ENCODE results near the gene ADARB1.

The ADARB1 gene

DNA sequence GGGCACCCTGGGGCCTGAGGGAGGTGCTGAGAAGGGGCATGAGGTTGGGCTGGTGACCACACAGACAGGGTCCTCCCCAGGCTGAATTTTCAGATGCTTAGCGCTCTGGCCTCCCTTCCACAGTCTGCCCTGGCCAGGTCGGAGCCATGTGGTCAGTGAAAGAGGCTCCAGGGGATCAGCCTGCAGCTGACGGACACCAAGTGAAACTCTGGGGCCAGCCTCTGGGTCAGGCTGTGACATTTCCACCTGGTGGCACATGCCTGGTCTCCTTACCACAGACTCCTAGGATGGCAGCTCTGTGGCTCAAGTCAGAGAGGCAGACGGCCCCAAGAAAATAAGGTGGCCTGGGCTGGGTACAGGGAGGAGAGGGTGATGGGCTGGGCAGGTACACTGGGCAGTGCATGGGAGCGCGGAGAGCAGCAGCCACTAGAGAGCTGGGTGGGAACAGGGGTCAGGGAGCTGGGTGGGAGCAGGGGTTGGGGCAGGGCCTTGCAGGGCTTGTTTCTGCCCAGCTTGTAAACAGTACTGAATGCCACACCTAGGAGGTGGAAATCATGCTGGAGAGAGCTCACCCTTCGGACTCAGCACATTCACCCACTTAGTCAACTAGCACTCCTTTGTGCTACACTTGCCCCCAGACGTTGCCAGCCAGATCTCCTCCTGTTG lies 20.7 kb upstream of the ADARB1 start:
- no peak overlapping the region for H3K9ac ChIP-seq (ENCODE audit: low read length)
- no peaks in the 10 kb centered on the region for H3K27me3 ChIP-seq (ENCODE audit: control insufficient read depth, insufficient read depth, low read length)
- H3K36me3 ChIP-seq (ENCODE audit: control insufficient read depth, insufficient read depth, low read length), result no peaks in the 10 kb centered on the region
- no peaks in the 10 kb centered on the region for H3K4me1 ChIP-seq (ENCODE audit: control insufficient read depth, insufficient read depth, low read length)
- H3K27ac ChIP-seq (ENCODE audit: low read depth, low read length), result no peak overlapping the region
- no peak overlapping the region for H3K4me3 ChIP-seq (ENCODE audit: low read length)

DNA sequence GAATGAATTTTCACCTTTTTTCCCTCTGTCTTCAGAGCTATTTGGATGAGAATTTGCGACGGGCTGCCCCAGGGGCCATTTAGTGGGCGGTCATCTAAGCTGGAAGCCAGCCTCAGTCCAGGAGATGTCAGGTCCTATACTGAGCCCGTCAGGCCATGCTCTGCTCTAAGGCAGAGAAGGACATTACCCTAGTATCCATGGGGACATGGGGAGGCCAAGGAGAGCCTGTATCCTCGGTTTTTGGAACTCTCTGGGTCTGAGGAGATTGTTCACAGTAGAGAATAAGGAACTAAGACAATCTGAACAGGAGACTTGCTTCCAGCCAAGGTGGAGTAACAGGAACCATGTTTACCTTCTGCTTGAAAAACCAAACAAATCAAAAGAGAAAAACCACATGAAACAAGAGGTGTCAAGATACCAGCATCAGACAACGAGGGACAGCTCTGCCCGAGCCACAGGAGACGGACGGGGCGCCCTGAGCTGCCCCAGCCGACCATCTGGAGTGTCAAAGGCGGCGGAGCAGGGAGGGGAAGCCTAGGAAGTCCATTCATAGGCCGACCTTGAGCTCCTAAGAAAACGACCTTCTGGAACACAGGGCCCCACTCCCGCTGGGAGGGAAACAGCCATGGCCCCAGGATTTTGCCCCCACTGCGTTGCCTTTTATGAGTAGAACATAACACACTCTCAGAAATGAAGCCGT lies 20.0 kb upstream of the ADARB1 start:
- Histone ChIP-seq H3K9ac (ENCODE audit: low read length) (no peak overlapping the region), H3K4me1 (ENCODE audit: control insufficient read depth, insufficient read depth, low read length) (no peaks in the 10 kb centered on the region), H3K4me3 (ENCODE audit: low read length) (no peak overlapping the region), H3K27me3 (ENCODE audit: control insufficient read depth, insufficient read depth, low read length) (no peaks in the 10 kb centered on the region), H3K27ac (ENCODE audit: low read depth, low read length) (no peak overlapping the region), H3K36me3 (ENCODE audit: control insufficient read depth, insufficient read depth, low read length) (no peaks in the 10 kb centered on the region)

DNA sequence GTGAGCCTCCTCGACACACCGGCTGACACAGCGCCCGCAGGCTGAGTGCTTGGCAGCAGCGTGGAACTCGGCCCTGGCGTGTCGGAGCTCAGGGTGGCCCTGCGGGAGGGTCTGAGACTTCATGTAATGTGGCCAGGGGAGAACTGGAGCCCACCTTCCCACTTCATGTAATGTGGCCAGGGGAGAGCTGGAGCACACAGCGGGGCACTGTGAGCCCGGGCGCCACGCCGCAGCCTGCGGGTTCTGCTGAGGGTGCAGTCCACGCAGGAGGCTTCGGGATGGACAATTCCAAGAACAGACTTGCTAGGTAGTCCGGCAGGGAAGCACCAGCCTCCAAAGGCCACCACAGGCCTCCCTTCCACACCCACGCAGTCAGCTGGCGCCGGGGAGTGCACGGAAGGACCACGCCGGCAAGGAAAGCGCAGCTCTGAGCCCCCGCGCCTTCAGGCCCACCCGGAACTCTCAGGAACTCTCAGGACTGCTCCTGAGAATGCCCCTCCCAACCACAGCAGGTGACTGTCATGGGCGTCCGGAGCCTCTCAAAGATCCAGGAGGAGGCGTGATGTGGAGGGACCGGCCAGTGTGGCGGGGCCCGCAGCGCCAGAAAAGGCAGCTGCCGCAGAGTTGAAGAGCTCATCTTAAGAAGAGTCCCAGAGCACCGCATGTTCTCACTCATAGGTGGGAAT lies 19.3 kb upstream of the ADARB1 start:
- no peaks in the 10 kb centered on the region for H3K27me3 ChIP-seq (ENCODE audit: control insufficient read depth, insufficient read depth, low read length)
- H3K4me1 ChIP-seq (ENCODE audit: control insufficient read depth, insufficient read depth, low read length), result no peaks in the 10 kb centered on the region
- H3K9ac ChIP-seq (ENCODE audit: low read length), result no peak overlapping the region
- H3K4me3 ChIP-seq (ENCODE audit: low read length), result no peak overlapping the region
- H3K36me3 ChIP-seq (ENCODE audit: control insufficient read depth, insufficient read depth, low read length), result no peaks in the 10 kb centered on the region
- H3K27ac ChIP-seq (ENCODE audit: low read depth, low read length), result no peak overlapping the region

DNA sequence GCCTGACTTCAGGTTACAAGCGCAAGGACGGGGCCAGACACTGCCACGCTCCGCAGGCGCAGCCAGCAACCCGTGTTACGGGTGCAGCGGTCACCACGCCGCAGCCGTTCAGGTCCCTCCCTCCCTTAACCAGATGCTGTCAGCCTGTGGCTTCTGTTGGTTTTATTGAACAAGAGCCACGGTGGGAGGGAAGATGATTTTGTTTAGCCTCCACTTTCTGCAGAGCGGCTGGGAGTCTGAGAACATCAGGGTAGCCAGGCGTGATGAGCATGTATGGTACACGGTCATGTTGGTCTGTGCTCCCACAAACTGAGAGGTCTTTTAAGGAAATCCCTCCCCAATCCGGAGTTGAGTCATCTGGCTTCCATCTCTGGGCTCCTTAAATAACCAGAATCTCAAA lies 18.5 kb upstream of the ADARB1 start:
- Histone ChIP-seq H3K27ac (ENCODE audit: low read depth, low read length) (no peak overlapping the region), H3K4me1 (ENCODE audit: control insufficient read depth, insufficient read depth, low read length) (no peaks in the 10 kb centered on the region), H3K4me3 (ENCODE audit: low read length) (no peak overlapping the region), H3K36me3 (ENCODE audit: control insufficient read depth, insufficient read depth, low read length) (no peaks in the 10 kb centered on the region), H3K9ac (ENCODE audit: low read length) (no peak overlapping the region), H3K27me3 (ENCODE audit: control insufficient read depth, insufficient read depth, low read length) (no peaks in the 10 kb centered on the region)

DNA sequence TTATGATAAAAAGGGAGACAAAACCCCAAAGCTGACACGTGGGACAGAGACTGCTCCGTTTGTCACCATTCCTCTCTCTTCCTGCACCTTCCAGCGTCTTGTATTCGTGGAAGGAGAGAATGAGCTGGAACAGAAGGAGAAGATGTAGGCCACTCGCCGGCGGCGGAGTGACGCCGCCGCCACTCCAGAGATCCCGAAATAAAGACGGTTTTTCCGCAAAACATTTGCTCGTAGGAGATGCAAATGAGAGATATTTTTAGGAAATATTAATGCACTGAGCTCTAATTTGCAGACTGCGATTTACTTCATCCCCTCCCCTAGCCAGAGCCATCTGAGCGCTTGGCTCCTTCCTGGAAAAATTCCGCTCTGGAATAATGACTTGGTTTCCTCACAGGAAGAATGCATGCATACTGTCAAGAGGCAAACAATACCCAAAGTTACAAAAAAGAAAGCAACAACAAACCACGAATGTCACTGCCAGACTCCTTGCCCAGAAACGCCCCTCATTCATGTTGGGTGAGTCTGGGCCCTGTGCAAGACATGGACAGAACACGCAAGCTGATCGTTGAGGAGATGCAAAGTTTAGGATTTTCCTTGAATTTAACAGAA lies 18.0 kb upstream of the ADARB1 start:
- no peaks in the 10 kb centered on the region for H3K27me3 ChIP-seq (ENCODE audit: control insufficient read depth, insufficient read depth, low read length)
- no peak overlapping the region for H3K4me3 ChIP-seq (ENCODE audit: low read length)
- H3K27ac ChIP-seq (ENCODE audit: low read depth, low read length), result no peak overlapping the region
- H3K9ac ChIP-seq (ENCODE audit: low read length), result no peak overlapping the region
- no peaks in the 10 kb centered on the region for H3K36me3 ChIP-seq (ENCODE audit: control insufficient read depth, insufficient read depth, low read length)
- no peaks in the 10 kb centered on the region for H3K4me1 ChIP-seq (ENCODE audit: control insufficient read depth, insufficient read depth, low read length)

DNA sequence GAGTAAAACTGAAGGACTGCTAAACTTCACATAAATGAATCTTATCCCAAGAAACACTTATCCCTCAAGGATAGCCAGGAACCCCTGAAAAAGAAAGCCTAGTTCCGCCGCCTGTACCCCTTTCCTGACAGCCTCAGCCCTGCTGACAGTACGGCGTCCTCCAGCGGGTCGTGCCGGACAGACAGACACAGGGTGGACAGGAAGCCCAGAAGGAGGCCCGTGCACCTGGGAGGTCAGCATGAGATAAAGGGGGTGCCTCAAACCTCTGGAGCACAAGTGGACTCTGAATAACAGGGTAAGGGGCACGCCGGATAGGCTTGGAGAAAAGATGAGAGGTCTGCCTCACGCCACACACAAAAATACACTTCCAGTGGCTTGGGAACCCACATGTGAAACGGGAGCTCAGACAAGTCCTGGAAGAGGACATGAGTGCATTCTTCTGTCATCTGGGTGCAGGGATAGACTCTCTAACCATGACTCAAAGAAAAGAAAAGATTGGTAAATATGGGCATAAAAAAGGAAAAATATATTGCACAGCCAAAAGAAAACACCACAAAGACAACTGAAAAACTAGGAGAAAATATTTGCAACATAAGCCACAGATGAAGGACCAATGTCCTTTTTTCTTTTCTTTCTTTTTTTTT lies 17.3 kb upstream of the ADARB1 start:
- Histone ChIP-seq H3K27ac (ENCODE audit: low read depth, low read length) (no peak overlapping the region), H3K4me1 (ENCODE audit: control insufficient read depth, insufficient read depth, low read length) (no peaks in the 10 kb centered on the region), H3K9ac (ENCODE audit: low read length) (no peak overlapping the region), H3K27me3 (ENCODE audit: control insufficient read depth, insufficient read depth, low read length) (no peaks in the 10 kb centered on the region), H3K36me3 (ENCODE audit: control insufficient read depth, insufficient read depth, low read length) (no peaks in the 10 kb centered on the region), H3K4me3 (ENCODE audit: low read length) (no peak overlapping the region)

DNA sequence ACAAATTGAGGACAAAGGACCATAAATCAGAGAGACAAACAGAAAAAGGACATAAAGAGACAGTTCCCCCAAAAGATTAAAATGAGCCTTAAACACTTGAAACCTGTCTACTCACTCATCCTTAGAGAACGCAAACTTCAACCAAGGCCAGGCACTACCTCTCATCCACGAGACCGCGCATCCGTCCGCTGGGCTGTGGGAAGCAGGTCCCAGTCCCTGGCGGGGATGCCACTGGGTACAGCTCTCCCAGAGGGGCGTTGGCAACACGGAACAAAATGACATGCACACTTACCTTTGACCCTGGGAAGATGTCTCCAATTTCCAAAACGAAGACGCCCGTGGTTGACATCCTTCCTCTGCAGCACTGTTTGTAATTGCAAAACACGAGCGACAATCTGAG lies 16.5 kb upstream of the ADARB1 start:
- Histone ChIP-seq H3K4me3 (ENCODE audit: low read length) (no peak overlapping the region), H3K9ac (ENCODE audit: low read length) (no peak overlapping the region), H3K36me3 (ENCODE audit: control insufficient read depth, insufficient read depth, low read length) (no peaks in the 10 kb centered on the region), H3K4me1 (ENCODE audit: control insufficient read depth, insufficient read depth, low read length) (no peaks in the 10 kb centered on the region), H3K27ac (ENCODE audit: low read depth, low read length) (no peak overlapping the region), H3K27me3 (ENCODE audit: control insufficient read depth, insufficient read depth, low read length) (no peaks in the 10 kb centered on the region)

DNA sequence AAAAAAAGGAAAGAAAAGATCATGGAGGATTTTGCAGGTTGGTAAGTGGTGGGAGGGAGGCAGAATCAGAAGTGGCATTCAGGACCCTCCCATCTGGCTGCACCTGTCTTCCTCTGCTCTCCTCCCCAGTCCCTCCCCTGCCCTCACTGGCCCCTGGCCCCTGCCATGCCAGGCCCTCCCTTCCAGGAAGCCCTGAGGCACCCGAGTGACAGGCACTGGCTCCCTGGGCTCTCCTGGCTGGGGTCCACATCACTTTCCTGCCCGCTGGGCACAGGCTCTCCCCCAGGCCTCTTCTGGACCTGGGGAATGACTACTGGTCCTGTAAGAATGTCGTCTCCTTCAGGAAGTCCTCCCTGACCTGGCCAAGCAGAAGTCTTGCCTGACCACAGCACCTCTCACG lies 15.3 kb upstream of the ADARB1 start:
- no peak overlapping the region for H3K9ac ChIP-seq (ENCODE audit: low read length)
- no peaks in the 10 kb centered on the region for H3K27me3 ChIP-seq (ENCODE audit: control insufficient read depth, insufficient read depth, low read length)
- no peak overlapping the region for H3K27ac ChIP-seq (ENCODE audit: low read depth, low read length)
- no peaks in the 10 kb centered on the region for H3K36me3 ChIP-seq (ENCODE audit: control insufficient read depth, insufficient read depth, low read length)
- no peak overlapping the region for H3K4me3 ChIP-seq (ENCODE audit: low read length)
- H3K4me1 ChIP-seq (ENCODE audit: control insufficient read depth, insufficient read depth, low read length), result no peaks in the 10 kb centered on the region

DNA sequence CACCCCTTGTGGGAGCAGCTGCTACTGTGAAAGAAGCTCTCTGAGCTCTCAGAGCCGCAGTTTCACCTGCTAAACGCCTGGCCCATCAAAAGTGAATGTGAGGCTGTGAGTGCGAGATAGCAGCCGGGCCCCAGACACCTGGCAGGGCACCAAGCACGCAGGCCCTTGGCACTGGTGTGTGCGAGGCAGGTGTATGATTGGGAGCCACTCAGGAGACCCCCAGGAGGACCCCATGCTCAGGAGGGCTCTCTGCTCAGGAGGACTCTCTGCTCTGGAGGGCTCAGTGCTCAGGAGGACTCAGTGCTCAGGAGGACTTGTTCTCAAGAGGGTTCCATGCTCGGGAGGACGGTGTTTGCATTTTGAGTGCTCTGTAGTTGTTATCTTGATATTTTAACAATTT lies 14.3 kb upstream of the ADARB1 start:
- no peaks in the 10 kb centered on the region for H3K4me1 ChIP-seq (ENCODE audit: control insufficient read depth, insufficient read depth, low read length)
- H3K27me3 ChIP-seq (ENCODE audit: control insufficient read depth, insufficient read depth, low read length), result no peaks in the 10 kb centered on the region
- H3K9ac ChIP-seq (ENCODE audit: low read length), result no peak overlapping the region
- no peak overlapping the region for H3K27ac ChIP-seq (ENCODE audit: low read depth, low read length)
- no peaks in the 10 kb centered on the region for H3K36me3 ChIP-seq (ENCODE audit: control insufficient read depth, insufficient read depth, low read length)
- no peak overlapping the region for H3K4me3 ChIP-seq (ENCODE audit: low read length)

DNA sequence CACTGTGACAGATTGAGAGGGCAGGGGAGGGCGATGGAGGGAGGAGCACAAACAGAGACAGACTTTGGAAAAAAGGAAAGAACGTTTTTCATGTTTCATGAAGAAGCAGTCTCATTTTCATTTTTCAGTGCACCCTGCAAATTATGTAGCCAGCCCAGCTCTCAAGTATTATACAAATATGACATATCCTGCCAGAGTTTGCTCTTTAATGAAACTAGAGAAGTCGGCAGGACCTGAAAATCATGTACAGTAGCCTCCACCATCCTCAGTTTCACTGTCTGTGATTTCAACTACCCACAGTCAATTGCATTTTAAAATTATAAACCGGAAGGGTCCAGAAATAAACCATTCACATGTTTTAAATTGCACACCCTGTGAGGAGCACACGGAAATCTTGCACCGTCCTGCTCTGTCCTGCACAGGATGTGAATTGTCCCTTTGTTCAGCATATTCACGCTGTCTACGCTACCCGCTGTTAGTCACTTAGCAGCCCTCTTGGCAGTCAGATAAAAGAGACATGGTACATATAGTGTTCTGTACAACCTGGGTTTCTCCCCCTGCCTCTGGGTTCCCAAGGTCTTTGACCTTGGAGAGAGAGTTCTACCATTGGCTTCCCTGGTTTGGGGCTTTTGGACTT lies 13.6 kb upstream of the ADARB1 start:
- no peak overlapping the region for H3K4me3 ChIP-seq (ENCODE audit: low read length)
- H3K9ac ChIP-seq (ENCODE audit: low read length), result no peak overlapping the region
- H3K4me1 ChIP-seq (ENCODE audit: control insufficient read depth, insufficient read depth, low read length), result no peaks in the 10 kb centered on the region
- H3K27me3 ChIP-seq (ENCODE audit: control insufficient read depth, insufficient read depth, low read length), result no peaks in the 10 kb centered on the region
- H3K27ac ChIP-seq (ENCODE audit: low read depth, low read length), result no peak overlapping the region
- no peaks in the 10 kb centered on the region for H3K36me3 ChIP-seq (ENCODE audit: control insufficient read depth, insufficient read depth, low read length)

DNA sequence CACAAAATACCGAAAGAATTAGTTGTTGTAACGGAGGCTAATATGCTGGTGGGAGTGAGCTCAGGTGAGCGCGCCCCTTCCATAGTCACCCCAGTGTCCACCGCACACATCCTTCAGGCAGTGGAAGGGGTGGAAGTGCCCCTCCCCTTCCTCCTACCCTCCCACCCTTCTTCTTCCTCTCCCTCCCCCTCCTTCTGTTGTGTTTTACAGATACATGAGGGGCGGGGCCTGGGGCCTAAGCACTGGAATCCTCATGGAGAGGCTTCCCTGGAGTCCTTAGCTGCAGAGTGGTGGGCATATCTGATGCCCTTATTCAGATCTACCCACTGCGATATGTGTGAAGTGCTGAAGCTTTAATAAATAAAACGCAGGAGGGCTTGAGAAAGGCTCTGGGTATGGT lies 10.3 kb upstream of the ADARB1 start:
- H3K36me3 ChIP-seq (ENCODE audit: control insufficient read depth, insufficient read depth, low read length), result no peaks in the 10 kb centered on the region
- H3K4me1 ChIP-seq (ENCODE audit: control insufficient read depth, insufficient read depth, low read length), result no peaks in the 10 kb centered on the region
- H3K9ac ChIP-seq (ENCODE audit: low read length), result no peak overlapping the region
- no peaks in the 10 kb centered on the region for H3K27me3 ChIP-seq (ENCODE audit: control insufficient read depth, insufficient read depth, low read length)
- H3K4me3 ChIP-seq (ENCODE audit: low read length), result no peak overlapping the region
- no peak overlapping the region for H3K27ac ChIP-seq (ENCODE audit: low read depth, low read length)
